B cell (primary cell): ENCODE data around the gene APOLD1. TPM values are rescaled to one million over a fixed set of nuclear protein-coding genes. Genes with fewer than 3 reads are reported as not detected.

Experiments used
- ATAC-seq: fragments of 200-7000 bp; cut with Tn5 transposase; one replicate; pipeline ENCODE4 v1.10.0; 2021; ENCODE audit warnings: low read depth, mild to moderate bottlenecking, moderate number of reproducible peaks, moderate library complexity
- CTCF ChIA-PET: fragments of 350-600 bp; sonication (Branson Sonifier 250); formaldehyde crosslinking; loops from one replicate; lab custom pipeline; 2021; ENCODE audit warnings: antibody characterized with exemption, inconsistent platforms; lab: Charles Lee
- POLR2A ChIA-PET: fragments of 350-600 bp; sonication (Branson Sonifier 250); formaldehyde crosslinking; loops from one replicate; lab custom pipeline; 2021; ENCODE audit warnings: antibody characterized with exemption; lab: Charles Lee
- DNase-seq: peaks from one replicate; pipeline ENCODE4 v3.0.0; 2013
- H2AFZ ChIP-seq: 2 replicates; pipeline ENCODE4 v1.6.1; 2012; ENCODE audit warnings: mild to moderate bottlenecking, low read depth, low read length; ENCODE audit not compliant: insufficient read depth, poor library complexity, severe bottlenecking
- H3K27ac ChIP-seq, 2 donors: 1 replicate in 1 of 2; 2 replicates in 1 of 2; pipeline ENCODE4 v1.5.1; 2012 to 2013; ENCODE audit warnings: low read length in 2 of 2, mild to moderate bottlenecking in 2 of 2, moderate library complexity in 1 of 2
- H3K27me3 ChIP-seq, 4 experiments: fragments of 200-600 bp in 1 of 4; sonication (generic) in 1 of 4; replicated peaks in 1 of 4; 1 replicate in 2 of 4; 2 replicates in 2 of 4; pipeline versions ENCODE4 v1.6.1 to v1.7.0; 2013 to 2016; ENCODE audit warnings: low read length in 3 of 4, mild to moderate bottlenecking in 2 of 4, mixed read lengths in 1 of 4, moderate library complexity in 1 of 4; ENCODE audit not compliant: insufficient read depth in 4 of 4, control insufficient read depth in 3 of 4; ENCODE audit errors: control extremely low read depth in 1 of 4
- H3K36me3 ChIP-seq, 2 experiments: replicated peaks in 1 of 2; 1 replicate in 1 of 2; 2 replicates in 1 of 2; pipeline versions ENCODE4 v1.6.1 to v1.7.1; 2013; ENCODE audit warnings: low read length in 1 of 2; ENCODE audit not compliant: insufficient read depth in 2 of 2, control insufficient read depth in 1 of 2; ENCODE audit errors: control extremely low read depth in 1 of 2, extremely low read depth in 1 of 2
- H3K4me1 ChIP-seq, 2 donors: fragments of 200-600 bp in 1 of 2; sonication (generic) in 1 of 2; 1 replicate in 1 of 2; 2 replicates in 1 of 2; pipeline versions ENCODE4 v1.5.1 to v1.6.1; 2013 to 2017; ENCODE audit warnings: low read length in 2 of 2; ENCODE audit not compliant: control insufficient read depth in 2 of 2, insufficient read depth in 2 of 2
- H3K4me2 ChIP-seq: replicated peaks from 2 replicates; pipeline ENCODE3; 2012; ENCODE audit warnings: mild to moderate bottlenecking, low read depth, low read length; ENCODE audit not compliant: poor library complexity, severe bottlenecking
- H3K4me3 ChIP-seq, 5 experiments: fragments of 200-600 bp in 1 of 5; sonication (generic) in 1 of 5; 1 replicate in 3 of 5; 2 replicates in 2 of 5; pipeline versions ENCODE4 v1.5.1 to v1.7.0; 2011 to 2016; ENCODE audit warnings: low read length in 4 of 5, mild to moderate bottlenecking in 4 of 5, low read depth in 2 of 5, control low read depth in 1 of 5, moderate library complexity in 1 of 5; ENCODE audit not compliant: insufficient read depth in 1 of 5; ENCODE audit errors: control extremely low read depth in 1 of 5, extremely low read depth in 1 of 5
- H3K79me2 ChIP-seq: fragments of 200-600 bp; sonication (generic); one replicate; pipeline ENCODE4 v1.6.0; 2016; ENCODE audit warnings: low read length; ENCODE audit not compliant: control insufficient read depth, insufficient read depth
- H3K9ac ChIP-seq: fragments of 200-600 bp; sonication (generic); 2 replicates; pipeline ENCODE4 v1.6.1; 2017; ENCODE audit warnings: mild to moderate bottlenecking, low read length, moderate library complexity
- H3K9me3 ChIP-seq, 3 donors: one replicate each; pipeline versions ENCODE4 v1.6.1 to v1.7.1; 2013; ENCODE audit warnings: low read length in 2 of 3; ENCODE audit not compliant: control insufficient read depth in 2 of 3, insufficient read depth in 1 of 3; ENCODE audit errors: control extremely low read depth in 1 of 3
- H4K20me1 ChIP-seq: 2 replicates; pipeline ENCODE4 v1.6.0; 2012; ENCODE audit warnings: mild to moderate bottlenecking, low read length; ENCODE audit not compliant: insufficient read depth, control insufficient read depth, poor library complexity, severe bottlenecking
- H3K27ac Mint-ChIP-seq: one replicate; pipeline ENCODE4 v1.8.0; 2021; ENCODE audit warnings: mixed read lengths
- H3K27me3 Mint-ChIP-seq: one replicate; pipeline ENCODE4 v1.8.0; 2021; ENCODE audit warnings: mixed read lengths
- H3K4me1 Mint-ChIP-seq: one replicate; pipeline ENCODE4 v1.8.0; 2021; ENCODE audit warnings: mixed read lengths
- H3K4me3 Mint-ChIP-seq: one replicate; pipeline ENCODE4 v1.8.0; 2021; ENCODE audit warnings: mixed read lengths
- H3K9me3 Mint-ChIP-seq: one replicate; pipeline ENCODE4 v1.8.0; 2022; ENCODE audit warnings: mixed read lengths; ENCODE audit not compliant: insufficient read depth
- CTCF ChIP-seq: fragments of 200-600 bp; IDR thresholded peaks from one replicate; pipeline ENCODE4 v1.8.0; 2022; ENCODE audit warnings: antibody characterized with exemption, mild to moderate bottlenecking
- EZH2 ChIP-seq: IDR thresholded peaks from 2 replicates; pipeline ENCODE4 v1.6.1; 2012; ENCODE audit warnings: borderline replicate concordance, low read depth, mild to moderate bottlenecking, moderate library complexity, low read length; ENCODE audit not compliant: insufficient read depth, poor library complexity, severe bottlenecking
- WGBS: methylation state at CpG from one replicate; pipeline ENCODE4 v1.1.5; 2013; ENCODE audit warnings: missing lambda C conversion rate; ENCODE audit not compliant: insufficient coverage; 5-methylcytosine and 5-hydroxymethylcytosine counted together
- intact Hi-C: fragments of 100-400 bp; cut with micrococcal nuclease; formaldehyde crosslinking; loops from one replicate; pipeline ENCODE4 v1.10.0; 2022
- polyA plus RNA-seq: library from polyadenylated mRNA; depleted of rRNA; stranded (reverse); fragments of >200 nt; gene quantifications from 2 replicates; pipeline ENCODE4 v1.2.3, GENCODE V29; 2012
- total RNA-seq, 2 donors: library from RNA; stranded (reverse); fragments of 120-200 nt in 1 of 2; gene quantifications; 1 replicate in 1 of 2; 2 replicates in 1 of 2; pipeline versions ENCODE4 v1.2.3 to v1.2.4, GENCODE V29; 2013 to 2022

Gene APOLD1
- total and polyA plus RNA-seq, 2 donors (not counting 1 experiment from before 2014, with no cell fraction given): 1.5 to 4.7 TPM

- ATAC-seq (no peak), DNase-seq (no peak)
- 100% methylated on average over 1 of the region's 6 CpGs for WGBS
- no peaks in the 10 kb centered on the region for H4K20me1 ChIP-seq
- TF ChIP-seq EZH2: no peak
- TF ChIP-seq CTCF: no peak
- H3K27ac ChIP-seq: no peak overlapping the region
- no peaks in the 10 kb centered on the region for H3K4me1 Mint-ChIP-seq
- H3K79me2 ChIP-seq: no peaks in the 10 kb centered on the region
- H3K36me3 ChIP-seq: no peaks in the 10 kb centered on the region
- intact Hi-C loops: no loop called here
- H3K27ac Mint-ChIP-seq: no peak overlapping the region
- ChIA-PET POLR2A (no interaction called here), CTCF (no interaction called here)
- H3K9me3 Mint-ChIP-seq: peaks cover 5% of the 10 kb centered on the region
- H3K4me3 ChIP-seq: no peak overlapping the region
- H3K4me3 Mint-ChIP-seq: no peak overlapping the region
- H3K9ac ChIP-seq: no peak overlapping the region
- no peaks in the 10 kb centered on the region for H3K27me3 Mint-ChIP-seq
- no peaks in the 10 kb centered on the region for H3K4me1 ChIP-seq
- H3K27me3 ChIP-seq: no peaks in the 10 kb centered on the region
- H3K9me3 ChIP-seq: peaks cover 3 to 12% (median 6%) of the 10 kb centered on the region in 3 donors
- H3K4me2 ChIP-seq: no peak overlapping the region
- no peak overlapping the region for H2AFZ ChIP-seq
These were observed 15.2 kb upstream of the APOLD1 start for GRCh38 chr12:12770262-12770661.

- no peak overlapping the region for H3K9ac ChIP-seq
- H2AFZ ChIP-seq: no peak overlapping the region
- no peaks in the 10 kb centered on the region for H4K20me1 ChIP-seq
- no peaks in the 10 kb centered on the region for H3K27me3 ChIP-seq
- intact Hi-C loops: no loop called here
- H3K27me3 Mint-ChIP-seq: no peaks in the 10 kb centered on the region
- H3K4me1 ChIP-seq: no peaks in the 10 kb centered on the region
- H3K27ac Mint-ChIP-seq: no peak overlapping the region
- H3K4me3 ChIP-seq: no peak overlapping the region
- H3K79me2 ChIP-seq: no peaks in the 10 kb centered on the region
- ChIA-PET CTCF (interaction anchor here (0.6 to 1.5 kb wide), 2 partner anchors 67 to 398 kb away, joined by 3 read pairs; no protein-coding TSS in a partner anchor), POLR2A (no interaction called here)
- H3K27ac ChIP-seq: no peak overlapping the region
- no peaks in the 10 kb centered on the region for H3K36me3 ChIP-seq
- DNase-seq (no peak), ATAC-seq (no peak)
- peaks cover 0 to 5% (median 2%) of the 10 kb centered on the region in 3 donors for H3K9me3 ChIP-seq
- H3K9me3 Mint-ChIP-seq: peaks cover 4% of the 10 kb centered on the region
- no peaks in the 10 kb centered on the region for H3K4me1 Mint-ChIP-seq
- TF ChIP-seq EZH2 (no peak), CTCF (no peak)
- whole genome bisulfite sequencing: 100% methylated on average over 1 of the region's 3 CpGs
- H3K4me3 Mint-ChIP-seq: no peak overlapping the region
- H3K4me2 ChIP-seq: no peak overlapping the region
These were observed 10.7 kb upstream of the APOLD1 start for GRCh38 chr12:12774791-12775190.
